Prostate gland (tissue), 2 donors: ENCODE measurements around the gene RNF220.

Experiments
- CTCF ChIP-seq, 4 experiments: fragments of 200-600 bp in 2 of 4; fragments of 450-650 bp in 2 of 4; sonication (generic) in 2 of 4; IDR thresholded peaks; 1 replicate in 3 of 4; 2 replicates in 1 of 4; pipeline ENCODE4 v1.5.1; 2016 to 2019; ENCODE audit warnings: antibody characterized with exemption in 4 of 4, mild to moderate bottlenecking in 2 of 4, moderate library complexity in 2 of 4
- POLR2A ChIP-seq: fragments of 450-650 bp; IDR thresholded peaks from one replicate; pipeline ENCODE4 v1.6.1; 2016; ENCODE audit warnings: antibody characterized with exemption, mild to moderate bottlenecking
- POLR2AphosphoS5 ChIP-seq: sonication (generic); formaldehyde crosslinking; IDR thresholded peaks from one replicate; pipeline ENCODE4 v1.6.1; 2017; ENCODE audit warnings: antibody characterized with exemption

- TF ChIP-seq CTCF (IDR thresholded peaks at IDR 0.05) (no peak), POLR2AphosphoS5 (no peak), POLR2A (no peak)
These were observed 121.4 kb downstream of the RNF220 start for GRCh38 chr1:44526295-44527073.
